OCI-LY7 (cell line): ENCODE results near the gene KRT40.

Source experiments
- EZH2phosphoT487 ChIP-seq: fragments of 200-600 bp; sonication (generic); IDR thresholded peaks from 2 replicates; pipeline ENCODE4 v1.6.1; 2018; ENCODE audit warnings: low read depth, borderline replicate concordance, mild to moderate bottlenecking, mixed run types, antibody characterized with exemption, low read length, moderate library complexity, mixed read lengths
- TF ChIP-seq, protein P1 (sequence below): fragments of 200-600 bp; sonication (generic); conservative IDR thresholded peaks from 2 replicates; pipeline ENCODE4 v1.5.1; 2014; ENCODE audit warnings: mild to moderate bottlenecking, antibody characterized with exemption, low read length, moderate library complexity, mixed read lengths

GRCh38 chr17:41019415-41019814 lies 35.3 kb upstream of the KRT40 start:
- TF ChIP-seq, protein P1, sequence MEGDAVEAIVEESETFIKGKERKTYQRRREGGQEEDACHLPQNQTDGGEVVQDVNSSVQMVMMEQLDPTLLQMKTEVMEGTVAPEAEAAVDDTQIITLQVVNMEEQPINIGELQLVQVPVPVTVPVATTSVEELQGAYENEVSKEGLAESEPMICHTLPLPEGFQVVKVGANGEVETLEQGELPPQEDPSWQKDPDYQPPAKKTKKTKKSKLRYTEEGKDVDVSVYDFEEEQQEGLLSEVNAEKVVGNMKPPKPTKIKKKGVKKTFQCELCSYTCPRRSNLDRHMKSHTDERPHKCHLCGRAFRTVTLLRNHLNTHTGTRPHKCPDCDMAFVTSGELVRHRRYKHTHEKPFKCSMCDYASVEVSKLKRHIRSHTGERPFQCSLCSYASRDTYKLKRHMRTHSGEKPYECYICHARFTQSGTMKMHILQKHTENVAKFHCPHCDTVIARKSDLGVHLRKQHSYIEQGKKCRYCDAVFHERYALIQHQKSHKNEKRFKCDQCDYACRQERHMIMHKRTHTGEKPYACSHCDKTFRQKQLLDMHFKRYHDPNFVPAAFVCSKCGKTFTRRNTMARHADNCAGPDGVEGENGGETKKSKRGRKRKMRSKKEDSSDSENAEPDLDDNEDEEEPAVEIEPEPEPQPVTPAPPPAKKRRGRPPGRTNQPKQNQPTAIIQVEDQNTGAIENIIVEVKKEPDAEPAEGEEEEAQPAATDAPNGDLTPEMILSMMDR = no peak
- TF ChIP-seq EZH2phosphoT487 = no peak
